CD4-positive, CD25-positive, alpha-beta regulatory T cell (primary cell): ENCODE results near the gene CDCP1. TPM values are rescaled to one million over a fixed set of nuclear protein-coding genes. Genes with fewer than 3 reads are reported as not detected.

Source experiments
- ATAC-seq, 2 donors: fragments of 150-1000 bp; cut with Tn5 transposase; one replicate each; pipeline ENCODE4 v1.10.0; 2021; ENCODE audit warnings: low read depth in 2 of 2, moderate number of reproducible peaks in 2 of 2, moderate library complexity in 1 of 2
- DNase-seq, 3 donors: peaks; one replicate each; pipeline versions ENCODE4 v3.0.0 to v3.0.0-alpha.2; 2012 to 2022; ENCODE audit warnings: mixed read lengths in 1 of 3
- H3K27ac ChIP-seq: one replicate; pipeline ENCODE4 v1.7.0; 2013; ENCODE audit warnings: mild to moderate bottlenecking, low read length; ENCODE audit not compliant: insufficient read depth, poor library complexity, severe bottlenecking
- H3K27me3 ChIP-seq: one replicate; pipeline ENCODE4 v1.7.0; 2013; ENCODE audit warnings: low read length; ENCODE audit not compliant: control insufficient read depth, insufficient read depth
- H3K36me3 ChIP-seq: one replicate; pipeline ENCODE4 v1.7.0; 2013; ENCODE audit warnings: mild to moderate bottlenecking, low read length, moderate library complexity; ENCODE audit not compliant: control insufficient read depth, insufficient read depth
- H3K4me1 ChIP-seq: 2 replicates; pipeline ENCODE4 v1.7.0; 2013; ENCODE audit warnings: mild to moderate bottlenecking, low read length; ENCODE audit not compliant: insufficient read depth, control insufficient read depth, poor library complexity, severe bottlenecking
- H3K4me3 ChIP-seq: one replicate; pipeline ENCODE4 v1.7.0; 2013; ENCODE audit warnings: low read depth, mild to moderate bottlenecking, low read length, moderate library complexity
- H3K9me3 ChIP-seq, 2 experiments: 1 replicate in 1 of 2; 2 replicates in 1 of 2; pipeline ENCODE4 v1.7.0; 2013; ENCODE audit warnings: low read length in 2 of 2, mild to moderate bottlenecking in 1 of 2, moderate library complexity in 1 of 2; ENCODE audit not compliant: control insufficient read depth in 2 of 2
- H3K27ac Mint-ChIP-seq, 3 donors: one replicate each; pipeline ENCODE4 v1.8.0; 2020 to 2022; ENCODE audit warnings: mild to moderate bottlenecking in 3 of 3, mixed read lengths in 3 of 3, moderate library complexity in 2 of 3
- H3K27me3 Mint-ChIP-seq: one replicate; pipeline ENCODE4 v1.8.0; 2022; ENCODE audit warnings: mild to moderate bottlenecking, mixed read lengths
- H3K36me3 Mint-ChIP-seq: one replicate; pipeline ENCODE4 v1.8.0; 2020; ENCODE audit warnings: mixed read lengths
- H3K4me1 Mint-ChIP-seq, 4 donors: one replicate each; pipeline ENCODE4 v1.8.0; 2020 to 2022; ENCODE audit warnings: mixed read lengths in 4 of 4, mild to moderate bottlenecking in 1 of 4
- H3K4me3 Mint-ChIP-seq, 4 donors: one replicate each; pipeline ENCODE4 v1.8.0; 2020 to 2022; ENCODE audit warnings: mild to moderate bottlenecking in 4 of 4, mixed read lengths in 4 of 4, moderate library complexity in 3 of 4
- H3K9me3 Mint-ChIP-seq, 7 donors: one replicate each; pipeline ENCODE4 v1.8.0; 2020 to 2022; ENCODE audit warnings: mixed read lengths in 7 of 7, mild to moderate bottlenecking in 3 of 7, moderate library complexity in 2 of 7
- polyA plus RNA-seq, 4 donors: library from polyadenylated mRNA; unstranded; fragments of 300-500 nt; fragmentation: Illumina TruSeq; gene quantifications; one replicate each; pipeline ENCODE4 v1.2.3, GENCODE V29; 2021
- total RNA-seq: library from RNA; stranded (reverse); gene quantifications from one replicate; pipeline ENCODE4 v1.2.3, GENCODE V29; 2022

CDCP1 gene
- total and polyA plus RNA-seq, 5 donors from 2014 or later: 0.47 to 2.5 (median 0.93) TPM

DNA sequence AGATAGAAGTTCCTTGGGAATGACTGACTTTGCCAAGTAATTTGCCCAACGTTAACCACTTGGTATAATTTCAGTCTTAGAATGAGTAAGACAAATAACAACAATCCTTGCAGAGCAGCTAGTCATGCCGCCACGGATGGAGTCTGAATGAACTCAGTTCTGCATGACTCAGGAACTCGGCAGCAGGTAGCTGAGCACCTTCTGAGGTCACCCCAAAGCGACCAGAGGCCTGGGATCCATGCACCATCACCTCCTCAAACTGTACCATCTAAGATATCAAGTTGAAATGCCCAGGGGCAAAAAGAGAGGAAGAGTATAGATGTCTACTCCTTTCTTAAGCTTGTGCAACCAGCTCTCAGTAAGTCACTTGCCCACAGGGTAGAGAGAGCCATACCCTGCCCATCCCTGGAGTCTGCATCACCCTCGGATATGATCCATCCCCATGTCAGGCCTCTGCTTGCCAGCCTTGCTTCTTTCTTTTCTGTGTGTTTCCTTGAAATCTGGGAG lies 8.5 kb upstream of the CDCP1 start:
- Histone ChIP-seq H3K9me3 (peaks cover 2 to 7% of the 10 kb centered on the region in 2 experiments), H3K36me3 (no peaks in the 10 kb centered on the region), H3K27ac (no peak overlapping the region), H3K4me3 (no peak overlapping the region), H3K27me3 (peaks cover 4% of the 10 kb centered on the region), H3K4me1 (no peaks in the 10 kb centered on the region)
- Mint-ChIP-seq H3K27me3 (peaks cover 30% of the 10 kb centered on the region), H3K4me3 (no peak overlapping the region), H3K27ac (no peak overlapping the region), H3K9me3 (peaks cover 0 to 15% (median 2%) of the 10 kb centered on the region in 7 donors), H3K4me1 (peaks cover 0 to 5% (median 0%) of the 10 kb centered on the region in 4 donors), H3K36me3 (no peaks in the 10 kb centered on the region)
- ATAC-seq (no peak), DNase-seq (no peak)

DNA sequence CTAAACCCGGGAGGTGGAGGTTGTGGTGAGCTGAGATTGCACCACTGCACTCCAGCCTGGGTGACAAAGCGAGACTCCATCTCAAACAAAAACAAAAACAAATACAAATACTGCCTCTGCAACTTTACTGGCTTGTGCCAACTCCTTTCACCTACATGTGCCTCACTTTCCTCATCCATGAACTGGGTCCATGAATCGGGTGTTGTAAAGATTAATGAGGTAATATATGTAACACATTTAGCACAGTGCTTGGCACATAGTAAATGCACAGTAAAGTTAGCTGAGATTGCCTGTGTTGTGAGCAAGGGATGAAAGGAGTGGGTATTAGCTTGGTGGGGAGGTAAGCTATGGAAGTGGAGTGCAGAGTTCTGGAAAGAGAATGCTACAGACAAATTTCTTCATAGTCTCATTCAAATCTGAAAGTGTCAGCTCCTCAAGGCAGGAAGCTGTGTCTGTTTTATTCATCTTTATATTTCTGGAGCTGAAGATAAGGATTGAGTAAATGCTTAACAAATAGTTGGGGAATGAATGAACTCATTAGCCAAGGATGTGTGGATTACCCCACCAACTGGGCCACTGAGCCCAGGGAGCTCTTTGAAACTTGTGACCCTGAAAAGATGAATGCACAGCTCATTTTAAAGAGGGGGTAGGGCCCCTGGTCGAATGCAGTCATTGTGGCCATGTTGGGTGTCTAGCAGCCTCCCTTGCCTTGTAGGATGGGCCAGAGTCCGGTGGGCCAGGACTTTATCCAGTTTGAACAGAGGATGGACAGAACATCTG lies 7.7 kb upstream of the CDCP1 start:
- Mint-ChIP-seq H3K27me3 (peaks cover 36% of the 10 kb centered on the region), H3K36me3 (no peaks in the 10 kb centered on the region)

DNA sequence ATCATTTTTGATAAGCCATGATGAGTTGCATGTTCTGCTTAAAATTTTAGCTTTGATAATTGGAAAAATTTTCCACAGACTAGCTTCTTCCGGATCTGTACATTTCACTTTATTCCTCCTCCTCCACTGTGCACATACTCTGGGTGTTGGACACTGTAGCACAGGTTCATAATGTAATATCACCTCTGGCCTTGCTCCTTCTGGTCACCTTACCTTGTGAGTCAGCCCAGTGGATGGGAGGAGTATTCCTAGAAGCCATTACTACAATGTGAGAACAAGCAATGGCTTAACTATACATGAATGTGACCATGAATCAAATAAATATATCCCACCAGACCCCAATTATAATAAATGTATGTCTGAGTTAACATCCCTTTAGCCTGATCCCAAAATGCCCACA lies 6.1 kb upstream of the CDCP1 start:
- DNase-seq: no peak
- peaks cover 2 to 7% of the 10 kb centered on the region in 2 experiments for H3K9me3 ChIP-seq
- no peak for ATAC-seq
- H3K27me3 ChIP-seq: peaks cover 5% of the 10 kb centered on the region
- H3K4me3 Mint-ChIP-seq: no peak overlapping the region
- H3K36me3 Mint-ChIP-seq: no peaks in the 10 kb centered on the region
- H3K36me3 ChIP-seq: no peaks in the 10 kb centered on the region
- H3K4me1 ChIP-seq: no peaks in the 10 kb centered on the region
- H3K9me3 Mint-ChIP-seq: peaks cover 0 to 15% (median 3%) of the 10 kb centered on the region in 7 donors
- H3K27ac Mint-ChIP-seq: no peak overlapping the region
- H3K27me3 Mint-ChIP-seq: peaks cover 48% of the 10 kb centered on the region
- H3K4me1 Mint-ChIP-seq: peaks cover 0 to 5% (median 0%) of the 10 kb centered on the region in 4 donors
- H3K4me3 ChIP-seq: no peak overlapping the region
- no peak overlapping the region for H3K27ac ChIP-seq

More for the DNA sequence above, 7.7 kb upstream of the CDCP1 start:
- peaks cover 2 to 7% of the 10 kb centered on the region in 2 experiments for H3K9me3 ChIP-seq
- no peak overlapping the region for H3K4me3 ChIP-seq
- Mint-ChIP-seq H3K9me3 (peaks cover 0 to 15% (median 2%) of the 10 kb centered on the region in 7 donors), H3K4me1 (peaks cover 0 to 5% (median 0%) of the 10 kb centered on the region in 4 donors), H3K4me3 (no peak overlapping the region), H3K27ac (peak overlapping the region in 1 of 3 donors; percentile 62)
- peaks cover 4% of the 10 kb centered on the region for H3K27me3 ChIP-seq
- H3K4me1 ChIP-seq: no peaks in the 10 kb centered on the region
- no peak overlapping the region for H3K27ac ChIP-seq
- no peaks in the 10 kb centered on the region for H3K36me3 ChIP-seq
- no peak for DNase-seq
- ATAC-seq: no peak

DNA sequence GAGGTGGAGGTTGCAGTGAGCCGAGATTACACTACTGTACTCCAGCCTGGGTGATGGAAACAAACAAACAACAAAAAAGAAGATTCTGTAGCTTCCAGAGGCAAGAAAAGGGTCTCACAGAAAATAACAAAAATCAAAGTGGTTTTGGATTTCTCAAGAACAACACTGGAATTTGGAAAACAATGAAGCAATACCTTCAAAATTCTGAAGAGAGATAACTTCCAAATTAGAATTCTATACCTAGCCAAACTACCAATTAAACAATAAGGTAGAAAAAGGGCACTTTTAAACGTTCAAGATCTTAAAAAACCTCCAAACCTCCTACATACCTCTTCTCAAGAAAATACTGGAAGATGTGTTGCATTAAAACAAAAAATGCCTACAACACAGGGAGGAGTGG lies 4.9 kb upstream of the CDCP1 start:
- H3K9me3 Mint-ChIP-seq: peaks cover 0 to 15% (median 3%) of the 10 kb centered on the region in 7 donors
- H3K27me3 ChIP-seq: peaks cover 10% of the 10 kb centered on the region
- no peak overlapping the region for H3K27ac Mint-ChIP-seq
- H3K27ac ChIP-seq: no peak overlapping the region
- no peak overlapping the region for H3K4me3 ChIP-seq
- H3K4me1 ChIP-seq: no peaks in the 10 kb centered on the region
- no peaks in the 10 kb centered on the region for H3K36me3 Mint-ChIP-seq
- ATAC-seq (no peak), DNase-seq (no peak)
- peaks cover 2 to 7% of the 10 kb centered on the region in 2 experiments for H3K9me3 ChIP-seq
- peaks cover 0 to 12% (median 0%) of the 10 kb centered on the region in 4 donors for H3K4me1 Mint-ChIP-seq
- peaks cover 56% of the 10 kb centered on the region for H3K27me3 Mint-ChIP-seq
- H3K4me3 Mint-ChIP-seq: no peak overlapping the region
- H3K36me3 ChIP-seq: no peaks in the 10 kb centered on the region

DNA sequence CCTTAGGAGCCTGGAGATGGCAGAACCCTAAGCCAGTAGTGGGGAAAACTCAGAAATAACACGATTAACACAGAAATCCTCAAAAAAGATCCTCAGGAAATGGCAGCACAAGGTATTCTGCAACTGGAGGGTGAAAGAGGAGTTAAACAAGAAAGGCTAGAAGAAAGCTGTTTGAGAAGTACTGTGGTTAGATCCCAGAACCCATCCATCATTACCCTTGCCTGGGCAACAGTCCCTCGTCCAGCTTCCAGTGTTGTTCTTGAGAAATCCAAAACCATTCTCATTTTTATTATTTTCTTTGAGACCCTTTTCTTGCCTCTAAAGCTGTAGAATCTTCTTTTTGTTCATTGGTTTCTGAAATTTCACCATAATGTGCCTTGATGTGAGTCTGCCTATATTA lies 2.7 kb upstream of the CDCP1 start:
- no peak overlapping the region for H3K4me3 Mint-ChIP-seq

DNA sequence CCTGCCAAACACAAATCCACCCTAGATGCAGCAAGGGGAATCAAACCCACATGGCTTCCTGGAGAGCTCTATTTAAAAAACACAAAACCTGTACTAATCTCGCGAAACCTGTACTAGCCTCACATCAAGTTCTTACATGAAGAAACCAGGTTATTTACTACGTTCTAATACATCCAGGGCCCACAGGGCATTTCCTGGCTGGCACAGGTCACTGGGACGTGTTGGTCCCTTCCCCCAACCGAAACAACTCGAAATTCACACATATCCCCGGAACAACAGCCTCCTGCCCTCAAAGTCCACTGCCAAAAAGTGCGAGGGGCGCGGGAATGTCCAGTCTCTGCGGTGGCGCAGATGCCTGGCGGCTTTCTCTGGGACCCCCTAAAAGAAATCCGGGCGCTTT lies 955 bp downstream of the CDCP1 start:
- H3K9me3 ChIP-seq: no peaks in the 10 kb centered on the region
- no peak for DNase-seq
- H3K36me3 Mint-ChIP-seq: peaks cover 4% of the 10 kb centered on the region
- peaks cover 0 to 23% (median 9%) of the 10 kb centered on the region in 4 donors for H3K4me1 Mint-ChIP-seq
- no peak for ATAC-seq
- no peak overlapping the region for H3K27ac ChIP-seq
- peak overlapping the region in 1 of 3 donors; percentile 59 for H3K27ac Mint-ChIP-seq
- H3K9me3 Mint-ChIP-seq: peaks cover 0 to 5% (median 3%) of the 10 kb centered on the region in 7 donors
- no peak overlapping the region for H3K4me3 ChIP-seq
- H3K4me3 Mint-ChIP-seq: peak overlapping the region; percentile 51 to 93 (median 78)
- peaks cover 78% of the 10 kb centered on the region for H3K27me3 Mint-ChIP-seq
- no peaks in the 10 kb centered on the region for H3K36me3 ChIP-seq
- H3K4me1 ChIP-seq: peaks cover 13% of the 10 kb centered on the region
- H3K27me3 ChIP-seq: peaks cover 22% of the 10 kb centered on the region

More for the DNA sequence above, 2.7 kb upstream of the CDCP1 start:
- Mint-ChIP-seq H3K9me3 (peaks cover 0 to 15% (median 3%) of the 10 kb centered on the region in 7 donors), H3K4me1 (peaks cover 0 to 21% (median 4%) of the 10 kb centered on the region in 4 donors), H3K36me3 (peaks cover 4% of the 10 kb centered on the region), H3K27me3 (peaks cover 69% of the 10 kb centered on the region), H3K27ac (no peak overlapping the region)
- Histone ChIP-seq H3K9me3 (peaks cover 2 to 7% of the 10 kb centered on the region in 2 experiments), H3K4me3 (no peak overlapping the region), H3K27me3 (peaks cover 15% of the 10 kb centered on the region), H3K36me3 (no peaks in the 10 kb centered on the region), H3K27ac (no peak overlapping the region), H3K4me1 (peaks cover 13% of the 10 kb centered on the region)
- DNase-seq (no peak), ATAC-seq (no peak)

DNA sequence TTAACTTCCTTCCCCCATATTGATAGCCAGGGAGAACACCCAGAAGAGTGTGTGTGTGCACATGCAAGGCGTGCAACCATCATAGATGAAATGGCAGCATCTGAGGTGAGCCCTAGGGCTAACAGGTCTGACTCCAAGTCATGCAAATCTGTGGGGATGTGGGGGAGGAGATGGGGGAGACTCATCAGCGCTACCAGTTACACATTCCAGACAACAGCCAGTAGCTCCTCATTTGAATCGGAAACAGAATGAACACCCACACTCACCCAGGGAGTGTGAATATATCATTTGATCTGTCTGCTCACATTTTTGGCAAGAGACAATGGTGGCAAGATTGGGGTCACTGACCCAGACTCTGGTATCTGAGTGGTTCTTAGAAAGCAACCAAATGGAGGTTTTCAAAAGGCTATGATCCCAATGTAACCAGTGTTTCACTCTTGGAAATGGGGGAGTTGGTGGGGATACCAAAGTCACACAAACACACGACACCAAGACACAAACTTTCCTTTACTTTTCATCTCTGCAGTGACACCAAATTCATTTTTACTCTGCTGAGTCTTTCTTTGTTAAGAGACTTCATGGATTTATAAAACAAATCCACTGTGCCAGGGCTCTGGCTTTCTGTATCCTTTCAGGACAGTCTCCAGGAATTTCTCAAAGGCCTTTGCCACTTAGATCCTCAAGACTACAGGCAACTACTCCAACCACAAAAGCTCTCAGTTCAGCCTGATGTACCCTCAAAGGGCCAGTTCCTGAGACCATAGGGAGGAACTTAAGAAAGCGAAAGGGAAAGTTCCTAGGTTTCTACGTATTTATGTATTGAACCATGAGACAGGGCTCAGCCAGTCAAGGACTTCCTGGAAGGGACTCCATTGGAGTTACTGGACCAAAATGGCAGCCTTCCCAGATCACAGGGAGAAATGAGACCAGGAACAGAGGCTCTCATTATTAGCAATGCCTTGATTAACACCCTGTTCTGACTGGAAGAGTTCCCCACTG lies 2.2 kb downstream of the CDCP1 start:
- peaks cover 72% of the 10 kb centered on the region for H3K27me3 Mint-ChIP-seq
- peak overlapping the region in 2 of 4 donors; percentile 31 to 61 for H3K4me3 Mint-ChIP-seq
- no peak for ATAC-seq

More for the DNA sequence above, 2.2 kb downstream of the CDCP1 start:
- Mint-ChIP-seq H3K4me1 (peaks cover 0 to 27% (median 9%) of the 10 kb centered on the region in 4 donors), H3K36me3 (peaks cover 5% of the 10 kb centered on the region), H3K27ac (no peak overlapping the region), H3K9me3 (peaks cover 0 to 2% (median 0%) of the 10 kb centered on the region in 7 donors)
- H3K36me3 ChIP-seq: no peaks in the 10 kb centered on the region
- no peaks in the 10 kb centered on the region for H3K9me3 ChIP-seq
- peaks cover 13% of the 10 kb centered on the region for H3K4me1 ChIP-seq
- H3K27ac ChIP-seq: no peak overlapping the region
- no peak overlapping the region for H3K4me3 ChIP-seq
- peaks cover 22% of the 10 kb centered on the region for H3K27me3 ChIP-seq
- no peak for DNase-seq
